ENCODE results near the gene KATNBL1. TPM values are rescaled to one million over a fixed set of nuclear protein-coding genes. Genes with fewer than 3 reads are reported as not detected.
A peak's percentile ranks its signal among the peaks of the same experiment; 100 is the strongest.
"Not testable (repeated sequence)": the region's sequence is repeated elsewhere in the genome, so short reads cannot be mapped to it uniquely, and the experiment has no call there.

The KATNBL1 gene
- total RNA-seq, 2 donors from 2014 or later, result 39.2 to 41.3 TPM

DNA sequence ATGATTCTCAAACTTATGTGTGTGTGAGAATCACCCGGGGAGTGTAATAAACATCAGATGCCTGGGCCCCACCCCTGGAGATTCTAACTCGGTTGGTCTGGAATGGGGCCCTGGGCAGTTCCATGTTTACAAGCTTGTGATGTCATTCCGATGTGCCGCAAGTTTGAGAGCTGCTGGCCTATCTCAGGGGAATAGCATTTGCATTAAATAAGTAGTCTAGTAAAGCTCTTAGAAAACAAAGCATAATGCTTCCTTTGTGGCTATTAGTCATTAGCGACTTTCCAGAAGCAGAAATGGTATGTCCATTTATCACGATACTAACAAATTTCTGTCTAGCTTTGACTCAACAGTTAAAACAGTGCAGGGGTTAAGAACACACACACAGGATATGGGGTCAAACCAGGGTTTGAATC lies 87.1 kb downstream of the KATNBL1 start:
- Mint-ChIP-seq H3K36me3 (ENCODE audit: insufficient read depth in 2 of 2) (no peaks in the 10 kb centered on the region), H3K27ac (no peak overlapping the region), H3K27me3 (ENCODE audit: low read depth) (peaks cover 13% of the 10 kb centered on the region), H3K4me3 (no peak overlapping the region), H3K9me3 (peaks cover 0 to 2% of the 10 kb centered on the region in 2 donors), H3K4me1 (ENCODE audit: low read depth) (no peaks in the 10 kb centered on the region)
- ATAC-seq (replicated peaks in 1 of 2) (no peak), DNase-seq (no peak)

DNA sequence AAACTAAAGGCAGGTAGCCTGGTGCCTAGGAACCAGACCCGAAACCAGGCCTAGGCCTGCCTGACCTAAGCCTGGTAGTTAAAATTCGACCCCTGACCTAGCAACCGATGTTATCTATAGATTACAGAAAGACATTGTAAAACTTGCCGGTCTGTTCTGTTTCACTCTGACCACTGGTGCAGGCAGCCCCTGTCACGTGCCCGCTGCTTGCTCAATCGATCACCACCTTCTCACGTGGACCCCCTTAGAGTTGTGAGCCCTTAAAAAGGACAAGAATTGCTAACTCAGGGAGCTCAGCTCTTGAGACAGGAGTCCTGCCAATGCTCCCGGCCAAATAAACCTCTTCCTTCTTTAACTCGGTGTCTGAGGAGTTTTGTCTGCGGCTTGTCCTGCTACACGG lies 88.1 kb downstream of the KATNBL1 start:
- H3K4me1 Mint-ChIP-seq (ENCODE audit: low read depth); ATAC-seq (replicated peaks in 1 of 2); H3K27ac Mint-ChIP-seq; DNase-seq; H3K9me3 Mint-ChIP-seq; H3K4me3 Mint-ChIP-seq; H3K36me3 Mint-ChIP-seq (ENCODE audit: insufficient read depth in 2 of 2): not testable (repeated sequence)
- H3K27me3 Mint-ChIP-seq (ENCODE audit: low read depth), result peaks cover 13% of the 10 kb centered on the region

DNA sequence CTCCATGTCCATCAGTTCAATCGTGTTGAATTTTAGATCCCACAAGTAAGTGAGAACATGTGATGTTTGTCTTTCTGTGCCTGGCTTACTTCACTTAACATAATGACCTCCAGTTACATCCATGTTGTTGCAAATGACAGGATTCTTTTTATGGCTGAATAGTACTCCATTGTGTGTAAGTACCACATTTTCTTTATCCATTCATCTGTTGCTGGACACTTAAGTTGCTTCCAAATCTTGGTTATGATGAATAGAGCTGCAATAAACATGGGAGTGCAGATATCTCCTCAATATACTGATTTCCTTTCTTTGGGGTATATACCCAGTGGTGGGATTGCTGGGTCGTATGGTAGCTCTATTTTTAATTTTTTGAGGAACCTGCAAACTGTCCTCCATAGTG lies 89.5 kb downstream of the KATNBL1 start:
- peaks cover 13% of the 10 kb centered on the region for H3K27me3 Mint-ChIP-seq (ENCODE audit: low read depth)
- not testable (repeated sequence) for H3K36me3 Mint-ChIP-seq (ENCODE audit: insufficient read depth in 2 of 2); H3K9me3 Mint-ChIP-seq; DNase-seq; ATAC-seq (replicated peaks in 1 of 2); H3K4me3 Mint-ChIP-seq; H3K27ac Mint-ChIP-seq; H3K4me1 Mint-ChIP-seq (ENCODE audit: low read depth)

DNA sequence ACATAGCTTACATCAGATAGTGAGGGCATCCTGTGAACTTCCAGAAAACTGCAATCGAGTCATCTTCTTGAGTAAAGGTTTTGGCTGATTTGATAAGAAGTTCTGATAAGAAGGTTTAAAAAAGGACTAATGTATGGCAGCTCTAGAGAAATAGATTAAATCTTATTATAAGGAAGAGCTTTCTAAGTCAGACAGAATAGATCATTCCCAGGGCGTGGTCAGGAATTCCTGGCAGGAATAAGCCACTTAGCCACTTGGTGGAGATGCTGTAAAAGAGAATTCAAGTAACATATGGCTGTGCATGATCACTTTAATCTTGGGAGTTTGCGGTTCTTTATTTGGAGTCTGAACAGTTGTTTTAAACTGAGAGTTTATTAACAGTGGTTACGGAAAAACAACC lies 90.6 kb downstream of the KATNBL1 start:
- Mint-ChIP-seq H3K27me3 (ENCODE audit: low read depth) (peaks cover 20% of the 10 kb centered on the region), H3K4me1 (ENCODE audit: low read depth) (no peaks in the 10 kb centered on the region), H3K27ac (no peak overlapping the region), H3K4me3 (no peak overlapping the region), H3K9me3 (no peaks in the 10 kb centered on the region), H3K36me3 (ENCODE audit: insufficient read depth in 2 of 2) (no peaks in the 10 kb centered on the region)
- ATAC-seq (replicated peaks in 1 of 2) (no peak), DNase-seq (no peak)

- Mint-ChIP-seq H3K4me3 (no peak overlapping the region), H3K4me1 (ENCODE audit: low read depth) (no peaks in the 10 kb centered on the region)
These were observed 93.3 kb downstream of the KATNBL1 start for GRCh38 chr15:34116620-34117019.

GRCh38 chr15:34114739-34115138 lies 95.2 kb downstream of the KATNBL1 start:
- peaks cover 13% of the 10 kb centered on the region for H3K27me3 Mint-ChIP-seq (ENCODE audit: low read depth)
- no peak for DNase-seq

More at GRCh38 chr15:34116620-34117019, 93.3 kb downstream of the KATNBL1 start:
- H3K9me3 Mint-ChIP-seq, result no peaks in the 10 kb centered on the region
- no peak for ATAC-seq (replicated peaks in 1 of 2)
- no peak overlapping the region for H3K27ac Mint-ChIP-seq
- peaks cover 27% of the 10 kb centered on the region for H3K27me3 Mint-ChIP-seq (ENCODE audit: low read depth)
- H3K36me3 Mint-ChIP-seq (ENCODE audit: insufficient read depth in 2 of 2), result no peaks in the 10 kb centered on the region
- no peak for DNase-seq

GRCh38 chr15:34114215-34114614 lies 95.7 kb downstream of the KATNBL1 start:
- Mint-ChIP-seq H3K27me3 (ENCODE audit: low read depth) (peaks cover 13% of the 10 kb centered on the region), H3K4me1 (ENCODE audit: low read depth) (peaks cover 5% of the 10 kb centered on the region), H3K36me3 (ENCODE audit: insufficient read depth in 2 of 2) (no peaks in the 10 kb centered on the region), H3K27ac (no peak overlapping the region), H3K9me3 (no peaks in the 10 kb centered on the region), H3K4me3 (no peak overlapping the region)
- ATAC-seq (replicated peaks in 1 of 2) (no peak), DNase-seq (no peak)

More at GRCh38 chr15:34114739-34115138, 95.2 kb downstream of the KATNBL1 start:
- Mint-ChIP-seq H3K27ac (no peak overlapping the region), H3K9me3 (no peaks in the 10 kb centered on the region), H3K4me3 (no peak overlapping the region), H3K36me3 (ENCODE audit: insufficient read depth in 2 of 2) (no peaks in the 10 kb centered on the region), H3K4me1 (ENCODE audit: low read depth) (peaks cover 5% of the 10 kb centered on the region)
- ATAC-seq (replicated peaks in 1 of 2), result no peak

GRCh38 chr15:34111488-34111887 lies 98.4 kb downstream of the KATNBL1 start:
- DNase-seq (no peak), ATAC-seq (replicated peaks in 1 of 2) (no peak)
- H3K9me3 Mint-ChIP-seq, result no peaks in the 10 kb centered on the region
- H3K4me3 Mint-ChIP-seq, result no peak overlapping the region
- no peak overlapping the region for H3K27ac Mint-ChIP-seq
- H3K36me3 Mint-ChIP-seq (ENCODE audit: insufficient read depth in 2 of 2), result no peaks in the 10 kb centered on the region
- H3K4me1 Mint-ChIP-seq (ENCODE audit: low read depth), result peaks cover 5% of the 10 kb centered on the region
- H3K27me3 Mint-ChIP-seq (ENCODE audit: low read depth), result peaks cover 13% of the 10 kb centered on the region

DNA sequence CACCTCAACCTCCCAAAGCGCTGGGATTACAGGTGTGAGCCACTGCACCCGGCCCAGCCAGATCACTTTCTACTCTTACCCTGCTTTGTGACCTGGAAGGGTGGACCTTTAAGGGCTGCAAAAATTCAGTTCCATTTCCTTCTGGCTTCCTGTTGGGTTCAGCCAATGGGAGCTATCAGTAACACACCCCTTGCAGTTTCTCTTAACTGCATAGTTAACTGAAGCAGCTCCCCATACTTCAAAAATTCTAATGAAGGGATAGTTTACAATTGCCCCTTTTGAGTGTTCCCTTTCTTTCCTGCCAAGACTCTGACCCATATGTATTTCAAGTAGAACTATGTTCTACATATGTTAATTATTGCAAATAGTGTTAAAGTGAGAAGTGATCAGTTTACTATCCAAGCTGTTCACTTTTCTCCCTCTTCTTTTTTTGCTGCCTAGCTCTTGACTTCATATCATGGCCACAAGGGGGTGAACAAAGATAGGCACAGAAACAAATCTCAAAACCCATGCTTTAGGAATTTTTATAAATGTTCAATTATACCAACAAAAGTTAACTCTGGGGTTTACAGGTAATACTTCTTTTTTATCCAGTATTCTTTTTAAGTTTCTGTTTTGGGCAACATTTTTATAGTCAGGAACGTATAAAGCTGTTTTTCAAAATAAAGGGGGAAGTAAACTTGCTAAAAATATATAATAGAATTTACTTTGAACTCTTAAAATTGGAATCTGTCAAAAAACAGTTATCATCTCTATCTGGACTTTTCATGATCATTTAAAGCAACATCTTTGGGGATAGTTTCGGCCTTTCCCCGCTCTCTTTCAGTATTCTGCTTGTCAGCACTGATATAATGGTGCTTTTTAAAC lies 99.9 kb downstream of the KATNBL1 start:
- DNase-seq, result peak; percentile 7 to 17
- peak overlapping the region; percentile 82 for H3K27ac Mint-ChIP-seq
- no peak overlapping the region for H3K4me3 Mint-ChIP-seq
- peaks cover 13% of the 10 kb centered on the region for H3K27me3 Mint-ChIP-seq (ENCODE audit: low read depth)
- H3K9me3 Mint-ChIP-seq, result peaks cover 1 to 2% of the 10 kb centered on the region in 2 donors
- peaks cover 5% of the 10 kb centered on the region for H3K4me1 Mint-ChIP-seq (ENCODE audit: low read depth)
- peak; percentile 52 to 67 for ATAC-seq (replicated peaks in 1 of 2)
- peaks cover 0 to 1% of the 10 kb centered on the region in 2 donors for H3K36me3 Mint-ChIP-seq (ENCODE audit: insufficient read depth in 2 of 2)

DNA sequence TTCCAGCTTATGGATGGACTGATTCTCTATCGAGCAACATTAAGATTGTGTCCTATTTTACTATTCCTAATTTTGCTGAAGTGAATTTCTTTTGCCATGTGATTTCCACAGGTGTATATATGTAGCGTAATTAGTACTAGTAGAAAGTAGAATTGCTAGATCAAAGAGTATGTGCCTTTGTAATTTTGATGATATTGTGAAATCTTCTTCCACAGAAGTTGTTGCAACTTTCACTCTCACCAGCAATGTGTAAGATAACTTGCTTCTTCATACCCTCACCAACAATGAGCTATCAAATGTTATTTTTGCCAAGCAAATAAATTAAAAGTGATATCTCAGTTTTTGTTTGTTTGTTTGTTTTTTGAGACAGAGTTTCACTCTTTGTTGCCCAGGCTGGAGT lies 102.6 kb downstream of the KATNBL1 start:
- H3K36me3 Mint-ChIP-seq (ENCODE audit: insufficient read depth in 2 of 2), result peaks cover 3 to 16% of the 10 kb centered on the region in 2 donors
- H3K27me3 Mint-ChIP-seq (ENCODE audit: low read depth), result no peaks in the 10 kb centered on the region
- no peak overlapping the region for H3K27ac Mint-ChIP-seq
- no peak overlapping the region for H3K4me3 Mint-ChIP-seq
- peaks cover 5% of the 10 kb centered on the region for H3K4me1 Mint-ChIP-seq (ENCODE audit: low read depth)
- ATAC-seq (replicated peaks in 1 of 2) (no peak), DNase-seq (no peak)
- H3K9me3 Mint-ChIP-seq, result peaks cover 3 to 6% of the 10 kb centered on the region in 2 donors

GRCh38 chr15:34106423-34106822 lies 103.5 kb downstream of the KATNBL1 start:
- no peak overlapping the region for H3K4me3 Mint-ChIP-seq
- no peak overlapping the region for H3K27ac Mint-ChIP-seq
- no peaks in the 10 kb centered on the region for H3K27me3 Mint-ChIP-seq (ENCODE audit: low read depth)
- peaks cover 11% of the 10 kb centered on the region for H3K4me1 Mint-ChIP-seq (ENCODE audit: low read depth)
- no peak for ATAC-seq (replicated peaks in 1 of 2)
- no peak for DNase-seq
- H3K9me3 Mint-ChIP-seq, result peaks cover 3 to 6% of the 10 kb centered on the region in 2 donors
- peaks cover 7 to 18% of the 10 kb centered on the region in 2 donors for H3K36me3 Mint-ChIP-seq (ENCODE audit: insufficient read depth in 2 of 2)

DNA sequence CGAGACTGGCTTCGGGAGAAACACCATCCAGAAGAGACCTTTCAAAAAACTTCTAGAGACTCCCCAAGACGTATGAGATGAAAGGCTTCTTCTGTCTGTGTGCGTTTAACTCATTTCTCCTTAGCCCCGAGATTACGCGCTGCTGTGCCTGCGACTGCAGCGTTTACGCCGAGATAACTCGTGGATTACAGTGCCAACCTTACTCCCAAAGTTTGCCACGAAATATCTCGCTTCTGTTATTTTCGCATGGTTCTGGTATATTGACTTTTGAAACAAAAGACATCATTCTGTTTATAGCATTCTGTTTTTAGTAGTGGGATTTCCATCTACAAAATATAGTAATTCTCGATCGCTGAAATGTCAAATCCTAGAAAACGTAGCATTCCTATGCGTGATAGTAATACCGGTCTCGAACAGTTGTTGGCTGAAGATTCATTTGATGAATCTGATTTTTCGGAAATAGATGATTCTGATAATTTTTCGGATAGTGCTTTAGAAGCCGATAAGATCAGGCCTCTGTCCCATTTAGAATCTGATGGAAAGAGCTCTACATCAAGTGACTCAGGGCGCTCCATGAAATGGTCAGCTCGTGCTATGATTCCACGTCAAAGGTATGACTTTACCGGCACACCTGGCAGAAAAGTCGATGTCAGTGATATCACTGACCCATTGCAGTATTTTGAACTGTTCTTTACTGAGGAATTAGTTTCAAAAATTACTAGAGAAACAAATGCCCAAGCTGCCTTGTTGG lies 107.5 kb downstream of the KATNBL1 start:
- DNase-seq (no peak), ATAC-seq (replicated peaks in 1 of 2) (no peak)
- peaks cover 22% of the 10 kb centered on the region for H3K4me1 Mint-ChIP-seq (ENCODE audit: low read depth)
- peak overlapping the region; percentile 96 for H3K27ac Mint-ChIP-seq
- H3K36me3 Mint-ChIP-seq (ENCODE audit: insufficient read depth in 2 of 2), result peaks cover 7 to 22% of the 10 kb centered on the region in 2 donors
- no peaks in the 10 kb centered on the region for H3K27me3 Mint-ChIP-seq (ENCODE audit: low read depth)
- H3K9me3 Mint-ChIP-seq, result peaks cover 3 to 6% of the 10 kb centered on the region in 2 donors
- H3K4me3 Mint-ChIP-seq, result peak overlapping the region; percentile 96 to 100
